H9 (cell line): ENCODE results near the gene AFF2. TPM values are rescaled to one million over a fixed set of nuclear protein-coding genes. Genes with fewer than 3 reads are reported as not detected.

ENCODE experiments used
- DNase-seq: peaks from one replicate; pipeline ENCODE4 v3.0.0-alpha.2; 2017
- H2AFZ ChIP-seq: one replicate; pipeline ENCODE4 v1.6.1; 2013; ENCODE audit warnings: mild to moderate bottlenecking, low read length, control low read depth, moderate library complexity
- H2AK5ac ChIP-seq: 2 replicates; pipeline ENCODE4 v1.6.1; 2013; ENCODE audit warnings: low read length, control low read depth, mixed read lengths; ENCODE audit not compliant: insufficient read length
- H2BK120ac ChIP-seq: one replicate; pipeline ENCODE4 v1.6.1; 2013; ENCODE audit warnings: low read depth, mild to moderate bottlenecking, low read length, control low read depth, inconsistent platforms; ENCODE audit not compliant: poor library complexity, severe bottlenecking
- H2BK12ac ChIP-seq: 2 replicates; pipeline ENCODE4 v1.6.1; 2013; ENCODE audit warnings: low read length, control low read depth, mixed read lengths, low read depth; ENCODE audit not compliant: insufficient read length
- H2BK15ac ChIP-seq: 2 replicates; pipeline ENCODE4 v1.6.1; 2013; ENCODE audit warnings: low read depth, low read length, control low read depth
- H2BK20ac ChIP-seq: one replicate; pipeline ENCODE4 v1.6.1; 2013; ENCODE audit warnings: low read depth, mild to moderate bottlenecking, low read length, control low read depth, inconsistent platforms; ENCODE audit not compliant: poor library complexity, severe bottlenecking
- H2BK5ac ChIP-seq: 2 replicates; pipeline ENCODE4 v1.6.1; 2013; ENCODE audit warnings: low read length, control low read depth, mixed read lengths; ENCODE audit not compliant: insufficient read length
- H3K14ac ChIP-seq: 2 replicates; pipeline ENCODE4 v1.6.1; 2013; ENCODE audit warnings: low read length, control low read depth; ENCODE audit not compliant: insufficient read depth
- H3K18ac ChIP-seq: 2 replicates; pipeline ENCODE4 v1.6.1; 2013; ENCODE audit warnings: low read depth, mild to moderate bottlenecking, mixed read lengths, low read length, control low read depth; ENCODE audit not compliant: insufficient read length
- H3K23ac ChIP-seq: 2 replicates; pipeline ENCODE4 v1.6.1; 2013; ENCODE audit warnings: low read length, control low read depth, mixed read lengths, low read depth; ENCODE audit not compliant: insufficient read length
- H3K23me2 ChIP-seq: 2 replicates; pipeline ENCODE4 v1.6.1; 2013; ENCODE audit warnings: low read depth, mild to moderate bottlenecking, mixed read lengths, low read length, control low read depth; ENCODE audit not compliant: insufficient read length, poor library complexity, severe bottlenecking
- H3K27ac ChIP-seq: 2 replicates; pipeline ENCODE4 v1.5.1; 2013; ENCODE audit warnings: low read length, control low read depth, mixed read lengths, low read depth; ENCODE audit not compliant: insufficient read length
- H3K27me3 ChIP-seq: 2 replicates; pipeline ENCODE4 v1.6.1; 2013; ENCODE audit warnings: low read length, control low read depth, inconsistent platforms; ENCODE audit not compliant: insufficient read depth
- H3K4ac ChIP-seq: 2 replicates; pipeline ENCODE4 v1.6.1; 2013; ENCODE audit warnings: low read depth, mild to moderate bottlenecking, control low read depth, inconsistent platforms, low read length, moderate library complexity
- H3K4me1 ChIP-seq: 2 replicates; pipeline ENCODE4 v1.6.1; 2013; ENCODE audit warnings: low read length, control low read depth, inconsistent platforms; ENCODE audit not compliant: insufficient read depth
- H3K4me2 ChIP-seq: 2 replicates; pipeline ENCODE4 v1.6.1; 2013; ENCODE audit warnings: low read length, control low read depth, mixed read lengths; ENCODE audit not compliant: insufficient read length, insufficient read depth
- H3K56ac ChIP-seq: 2 replicates; pipeline ENCODE4 v1.6.1; 2013; ENCODE audit warnings: low read depth, mild to moderate bottlenecking, mixed read lengths, low read length, control low read depth; ENCODE audit not compliant: insufficient read length
- H3K79me1 ChIP-seq: 2 replicates; pipeline ENCODE4 v1.6.1; 2013; ENCODE audit warnings: low read depth, mild to moderate bottlenecking, moderate library complexity, low read length, control low read depth, inconsistent platforms; ENCODE audit not compliant: insufficient read depth, poor library complexity, severe bottlenecking
- H3K79me2 ChIP-seq: 2 replicates; pipeline ENCODE4 v1.6.1; 2013; ENCODE audit warnings: low read length, control low read depth, inconsistent platforms; ENCODE audit not compliant: insufficient read depth
- H3K9ac ChIP-seq: 2 replicates; pipeline ENCODE4 v1.6.1; 2013; ENCODE audit warnings: low read length, control low read depth, mixed read lengths; ENCODE audit not compliant: insufficient read length; ENCODE audit errors: extremely low read depth
- H3K9me3 ChIP-seq: one replicate; pipeline ENCODE4 v1.6.1; 2013; ENCODE audit warnings: low read depth, low read length, inconsistent platforms; ENCODE audit not compliant: control insufficient read depth
- H3T11ph ChIP-seq: one replicate; pipeline ENCODE4 v1.6.1; 2013; ENCODE audit warnings: mild to moderate bottlenecking, low read length, control low read depth, inconsistent platforms
- H4K20me1 ChIP-seq: one replicate; pipeline ENCODE4 v1.6.1; 2013; ENCODE audit not compliant: control insufficient read depth, insufficient read length, insufficient read depth
- H4K5ac ChIP-seq: 2 replicates; pipeline ENCODE4 v1.6.1; 2013; ENCODE audit warnings: low read depth, mild to moderate bottlenecking, mixed read lengths, low read length, control low read depth; ENCODE audit not compliant: insufficient read length
- H4K8ac ChIP-seq: replicated peaks from 2 replicates; pipeline ENCODE4 v1.6.1; 2013; ENCODE audit warnings: low read length, control low read depth, mixed read lengths, low read depth; ENCODE audit not compliant: insufficient read length
- H4K91ac ChIP-seq: 2 replicates; pipeline ENCODE4 v1.6.1; 2013; ENCODE audit warnings: low read depth, mild to moderate bottlenecking, moderate library complexity, mixed read lengths, low read length, control low read depth; ENCODE audit not compliant: insufficient read length
- H3K27ac Mint-ChIP-seq, 3 experiments: 2 replicates in 2 of 3; 3 replicates in 1 of 3; pipeline ENCODE4 v1.8.0; 2020 to 2021; ENCODE audit warnings: mixed read lengths in 3 of 3, mild to moderate bottlenecking in 1 of 3, moderate library complexity in 1 of 3
- H3K27me3 Mint-ChIP-seq: 2 replicates; pipeline ENCODE4 v1.8.0; 2021; ENCODE audit warnings: low read depth, mild to moderate bottlenecking, moderate library complexity, mixed read lengths
- H3K36me3 Mint-ChIP-seq, 3 experiments: 2 replicates in 2 of 3; 3 replicates in 1 of 3; pipeline ENCODE4 v1.8.0; 2020 to 2021; ENCODE audit warnings: low read depth in 3 of 3, mixed read lengths in 3 of 3; ENCODE audit not compliant: insufficient read depth in 1 of 3
- H3K4me1 Mint-ChIP-seq, 2 experiments: 2 replicates each; pipeline ENCODE4 v1.8.0; 2020; ENCODE audit warnings: mixed read lengths in 2 of 2
- H3K4me3 Mint-ChIP-seq, 2 experiments: 2 replicates in 1 of 2; 3 replicates in 1 of 2; pipeline ENCODE4 v1.8.0; 2020 to 2021; ENCODE audit warnings: mild to moderate bottlenecking in 2 of 2, mixed read lengths in 2 of 2, moderate library complexity in 1 of 2
- H3K9me3 Mint-ChIP-seq, 2 experiments: 2 replicates in 1 of 2; 3 replicates in 1 of 2; pipeline ENCODE4 v1.8.0; 2020; ENCODE audit warnings: mild to moderate bottlenecking in 2 of 2, mixed read lengths in 2 of 2, moderate library complexity in 1 of 2
- WGBS: extraction: QIAGEN DNeasy Blood & Tissue Kit; methylation state at CpG from one replicate; pipeline ENCODE4 v1.1.7; 2013; ENCODE audit warnings: missing lambda C conversion rate, low lambda C conversion rate, mixed read lengths; ENCODE audit not compliant: insufficient read length; ENCODE audit errors: extremely low coverage; 5-methylcytosine and 5-hydroxymethylcytosine counted together
- total RNA-seq: library from RNA; stranded (reverse); gene quantifications from 2 replicates; pipeline ENCODE4 v1.2.1, GENCODE V29; 2021
- TF ChIP-seq, protein P1 (sequence below): fragments of 200-600 bp; sonication (generic); conservative IDR thresholded peaks from 3 replicates; pipeline ENCODE4 v1.8.0; 2021; ENCODE audit warnings: antibody characterized with exemption, mild to moderate bottlenecking

The AFF2 gene
- total RNA-seq, 1 experiment from 2014 or later = 14.6 TPM

DNA sequence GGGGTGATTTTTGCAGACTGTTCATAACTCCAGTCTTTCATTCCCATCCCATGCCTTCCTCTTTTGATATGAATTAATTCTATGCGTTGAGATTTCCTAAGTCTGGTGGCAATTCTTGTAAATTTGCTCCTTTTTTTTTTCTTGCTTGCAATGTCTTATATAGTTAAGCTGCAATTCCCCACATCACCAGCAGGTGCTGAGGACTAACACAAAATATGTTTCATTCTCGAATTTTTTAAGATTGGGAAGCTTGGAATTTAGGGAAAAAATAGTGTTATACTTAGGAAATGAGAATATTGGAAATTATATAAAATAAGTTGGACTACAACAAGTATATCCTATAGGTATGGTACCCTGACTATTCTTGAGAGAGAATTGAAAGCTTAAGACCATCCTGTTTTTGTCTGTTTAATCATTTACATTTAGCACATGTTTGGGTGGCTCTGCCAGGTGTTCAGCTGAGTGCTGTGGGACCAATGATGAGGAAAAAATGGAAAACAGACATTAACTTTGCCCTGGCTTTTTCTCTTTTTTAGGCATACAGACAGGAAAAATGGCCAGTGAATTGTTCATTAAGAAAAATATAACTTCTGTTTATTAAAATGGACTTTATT, 30.2 kb downstream of the AFF2 start:
- Mint-ChIP-seq H3K36me3 (no peaks in the 10 kb centered on the region), H3K4me3 (no peak overlapping the region), H3K27ac (no peak overlapping the region), H3K4me1 (peaks cover 0 to 3% of the 10 kb centered on the region in 2 experiments; a peak in 1 of 4 replicates), H3K27me3 (no peaks in the 10 kb centered on the region; the same call in 1 of the 2 replicates), H3K9me3 (peaks cover 45 to 53% of the 10 kb centered on the region in 2 experiments)
- Histone ChIP-seq H3K4me2 (no peak overlapping the region), H3K56ac (no peak overlapping the region), H2BK120ac (no peak overlapping the region), H3K79me1 (no peaks in the 10 kb centered on the region), H4K5ac (no peak overlapping the region), H3K14ac (no peak overlapping the region), H4K91ac (no peak overlapping the region), H3K4ac (no peak overlapping the region), H3K4me1 (no peaks in the 10 kb centered on the region), H2BK5ac (no peak overlapping the region), H3K79me2 (no peaks in the 10 kb centered on the region), H3K27me3 (no peaks in the 10 kb centered on the region), H2BK12ac (no peak overlapping the region), H3K9me3 (peaks cover 16% of the 10 kb centered on the region), H2AK5ac (no peak overlapping the region), H2BK15ac (no peak overlapping the region), H3K18ac (no peak overlapping the region), H2BK20ac (no peak overlapping the region), H4K20me1 (no peaks in the 10 kb centered on the region), H3K23me2 (no peaks in the 10 kb centered on the region), H3T11ph (no peak overlapping the region), H2AFZ (no peak overlapping the region), H3K9ac (no peak overlapping the region), H4K8ac (no peak overlapping the region), H3K23ac (no peak overlapping the region), H3K27ac (no peak overlapping the region)
- TF ChIP-seq, protein P1, sequence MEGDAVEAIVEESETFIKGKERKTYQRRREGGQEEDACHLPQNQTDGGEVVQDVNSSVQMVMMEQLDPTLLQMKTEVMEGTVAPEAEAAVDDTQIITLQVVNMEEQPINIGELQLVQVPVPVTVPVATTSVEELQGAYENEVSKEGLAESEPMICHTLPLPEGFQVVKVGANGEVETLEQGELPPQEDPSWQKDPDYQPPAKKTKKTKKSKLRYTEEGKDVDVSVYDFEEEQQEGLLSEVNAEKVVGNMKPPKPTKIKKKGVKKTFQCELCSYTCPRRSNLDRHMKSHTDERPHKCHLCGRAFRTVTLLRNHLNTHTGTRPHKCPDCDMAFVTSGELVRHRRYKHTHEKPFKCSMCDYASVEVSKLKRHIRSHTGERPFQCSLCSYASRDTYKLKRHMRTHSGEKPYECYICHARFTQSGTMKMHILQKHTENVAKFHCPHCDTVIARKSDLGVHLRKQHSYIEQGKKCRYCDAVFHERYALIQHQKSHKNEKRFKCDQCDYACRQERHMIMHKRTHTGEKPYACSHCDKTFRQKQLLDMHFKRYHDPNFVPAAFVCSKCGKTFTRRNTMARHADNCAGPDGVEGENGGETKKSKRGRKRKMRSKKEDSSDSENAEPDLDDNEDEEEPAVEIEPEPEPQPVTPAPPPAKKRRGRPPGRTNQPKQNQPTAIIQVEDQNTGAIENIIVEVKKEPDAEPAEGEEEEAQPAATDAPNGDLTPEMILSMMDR = peak; percentile 69
- WGBS = no CpG with 5 or more reads among the region's 2 CpGs
- DNase-seq = no peak
